Thyroid gland (tissue), 4 donors: ENCODE results near the gene RIBC2. TPM values are rescaled to one million over a fixed set of nuclear protein-coding genes. Genes with fewer than 3 reads are reported as not detected.

Experiments
- DNase-seq, 2 donors: peaks; one replicate each; pipeline ENCODE4 v3.0.0-alpha.2; 2019
- H3K27ac ChIP-seq, 3 donors: fragments of 200-600 bp; sonication (generic); 1 replicate in 2 of 3; 2 replicates in 1 of 3; pipeline ENCODE4 v1.5.1; 2016 to 2019; ENCODE audit warnings: mild to moderate bottlenecking in 1 of 3, moderate library complexity in 1 of 3
- H3K27me3 ChIP-seq: fragments of 200-600 bp; sonication (generic); one replicate; pipeline ENCODE4 v1.5.1; 2019
- H3K36me3 ChIP-seq, 2 donors: fragments of 200-600 bp; sonication (generic); one replicate each; pipeline ENCODE4 v1.5.1; 2016 to 2019
- H3K4me1 ChIP-seq, 2 donors: fragments of 200-600 bp; sonication (generic); one replicate each; pipeline ENCODE4 v1.5.1; 2017 to 2019
- H3K4me3 ChIP-seq, 3 donors: fragments of 200-600 bp; sonication (generic); replicated peaks in 1 of 3; 1 replicate in 2 of 3; 2 replicates in 1 of 3; pipeline ENCODE4 v1.5.1; 2016; ENCODE audit warnings: mild to moderate bottlenecking in 1 of 3
- H3K9me3 ChIP-seq: fragments of 200-600 bp; sonication (generic); one replicate; pipeline ENCODE4 v1.5.1; 2017
- CTCF ChIP-seq, 6 experiments: fragments of 200-600 bp in 3 of 6; fragments of 450-650 bp in 3 of 6; sonication (generic) in 3 of 6; IDR thresholded peaks; one replicate each; pipeline ENCODE4 v1.5.1; 2016 to 2019; ENCODE audit warnings: antibody characterized with exemption in 6 of 6, mild to moderate bottlenecking in 2 of 6, inconsistent platforms in 1 of 6, moderate library complexity in 1 of 6
- POLR2A ChIP-seq, 2 donors: fragments of 450-650 bp; IDR thresholded peaks; one replicate each; pipeline ENCODE4 v1.6.1; 2017; ENCODE audit warnings: antibody characterized with exemption in 2 of 2, mild to moderate bottlenecking in 2 of 2, moderate library complexity in 1 of 2
- WGBS, 2 donors: methylation state at CpG; one replicate each; pipeline ENCODE4 v1.1.5; 2017; 5-methylcytosine and 5-hydroxymethylcytosine counted together
- intact Hi-C: fragments of 100-400 bp; cut with DNase I; formaldehyde crosslinking; loops from one replicate; pipeline ENCODE4 v1.15.1; 2023
- total RNA-seq, 4 donors: library from RNA; depleted of rRNA; stranded (reverse); fragments of >200 nt; gene quantifications; one replicate each; pipeline ENCODE4 v1.2.3, GENCODE V29; 2016

The RIBC2 gene
- total RNA-seq, 4 donors from 2014 or later: 0.45 to 4.2 TPM; not detected in 2

- DNase-seq: no peak
- intact Hi-C loops: no loop called here
- no peaks in the 10 kb centered on the region for H3K4me1 ChIP-seq
These were observed 15.2 kb downstream of the RIBC2 start for GRCh38 chr22:45428391-45429385.

GRCh38 chr22:45429424-45429823, 15.9 kb downstream of the RIBC2 start:
- Histone ChIP-seq H3K4me1 (no peaks in the 10 kb centered on the region), H3K27me3 (no peaks in the 10 kb centered on the region), H3K9me3 (no peaks in the 10 kb centered on the region), H3K4me3 (no peak overlapping the region), H3K36me3 (no peaks in the 10 kb centered on the region), H3K27ac (no peak overlapping the region)
- DNase-seq: no peak
- 94% methylated on average over 10 of the region's 10 CpGs for WGBS, 2 donors
- intact Hi-C loops: no loop called here
- no peak for TF ChIP-seq CTCF (IDR thresholded peaks at IDR 0.05)
- TF ChIP-seq POLR2A (IDR thresholded peaks at IDR 0.05): no peak

More at GRCh38 chr22:45428391-45429385, 15.2 kb downstream of the RIBC2 start:
- H3K36me3 ChIP-seq: no peaks in the 10 kb centered on the region
- no peaks in the 10 kb centered on the region for H3K9me3 ChIP-seq
- no peaks in the 10 kb centered on the region for H3K27me3 ChIP-seq
- no peak overlapping the region for H3K4me3 ChIP-seq
- WGBS, 2 donors: 87 to 91% methylated on average over 19 of the region's 19 CpGs
- TF ChIP-seq CTCF (IDR thresholded peaks at IDR 0.05) (no peak), POLR2A (IDR thresholded peaks at IDR 0.05) (no peak)
- H3K27ac ChIP-seq: no peak overlapping the region

GRCh38 chr22:45429981-45430775, 16.7 kb downstream of the RIBC2 start:
- peaks cover under 1% of the 10 kb centered on the region in 2 donors for H3K4me1 ChIP-seq
- H3K4me3 ChIP-seq: no peak overlapping the region
- WGBS, 2 donors: 83 to 92% methylated on average over 10 to 17 of the region's 18 CpGs
- H3K9me3 ChIP-seq: no peaks in the 10 kb centered on the region
- H3K36me3 ChIP-seq: no peaks in the 10 kb centered on the region
- intact Hi-C loops: loop anchor here (5.0 to 10.0 kb wide), 2 partner anchors 105 to 163 kb away; no protein-coding TSS in a partner anchor
- no peak overlapping the region for H3K27ac ChIP-seq
- DNase-seq: no peak
- no peaks in the 10 kb centered on the region for H3K27me3 ChIP-seq
- TF ChIP-seq POLR2A (IDR thresholded peaks at IDR 0.05): no peak
- no peak for TF ChIP-seq CTCF (IDR thresholded peaks at IDR 0.05)

GRCh38 chr22:45430871-45431270, 17.4 kb downstream of the RIBC2 start:
- DNase-seq: no peak
- intact Hi-C loops: loop anchor here (5.0 to 10.0 kb wide), 2 partner anchors 106 to 164 kb away; no protein-coding TSS in a partner anchor

More at GRCh38 chr22:45430871-45431270, 17.4 kb downstream of the RIBC2 start:
- Histone ChIP-seq H3K4me1 (peaks cover 6 to 7% of the 10 kb centered on the region in 2 donors), H3K27ac (no peak overlapping the region), H3K9me3 (no peaks in the 10 kb centered on the region), H3K4me3 (no peak overlapping the region), H3K36me3 (no peaks in the 10 kb centered on the region), H3K27me3 (no peaks in the 10 kb centered on the region)
- no peak for TF ChIP-seq POLR2A (IDR thresholded peaks at IDR 0.05)
- no peak for TF ChIP-seq CTCF (IDR thresholded peaks at IDR 0.05)
- WGBS, 2 donors: 84 to 92% methylated on average over 12 to 15 of the region's 19 CpGs
